Stimulated activated CD8-positive, alpha-beta memory T cell treated with anti-CD3 and anti-CD28 coated beads, Interleukin-2, amount 100 ng/mL, for 1 hour (primary cell): ENCODE data around the gene XPO4.

ENCODE experiments used
- DNase-seq, 2 donors: peaks; one replicate each; pipeline ENCODE4 v3.0.0-alpha.2; 2020; ENCODE audit warnings: low read depth in 2 of 2

The XPO4 gene

GRCh38 chr13:20828539-20829364 is 73.8 kb downstream of the XPO4 start:
- no peak for DNase-seq

- DNase-seq: no peak
These were observed 75.5 kb downstream of the XPO4 start for GRCh38 chr13:20826843-20827560.

GRCh38 chr13:20826301-20826700 is 76.2 kb downstream of the XPO4 start:
- DNase-seq: no peak

GRCh38 chr13:20825477-20825875 is 77.1 kb downstream of the XPO4 start:
- DNase-seq: no peak

- DNase-seq: no peak
These were observed 77.6 kb downstream of the XPO4 start for GRCh38 chr13:20824762-20825476.

- DNase-seq: no peak
These were observed 79.5 kb downstream of the XPO4 start for GRCh38 chr13:20823071-20823470.

- no peak for DNase-seq
These were observed 80.1 kb downstream of the XPO4 start for GRCh38 chr13:20822406-20822805.

GRCh38 chr13:20819715-20820114 is 82.8 kb downstream of the XPO4 start:
- DNase-seq: no peak

GRCh38 chr13:20815464-20815863 is 87.1 kb downstream of the XPO4 start:
- no peak for DNase-seq

- DNase-seq: no peak
These were observed 88.2 kb downstream of the XPO4 start for GRCh38 chr13:20814224-20814910.

- no peak for DNase-seq
These were observed 89.7 kb downstream of the XPO4 start for GRCh38 chr13:20812890-20813289.

- no peak for DNase-seq
These were observed 91.7 kb downstream of the XPO4 start for GRCh38 chr13:20810808-20811207.

- no peak for DNase-seq
These were observed 93.7 kb downstream of the XPO4 start for GRCh38 chr13:20808874-20809273.

GRCh38 chr13:20803180-20803965 is 99.2 kb downstream of the XPO4 start:
- no peak for DNase-seq

GRCh38 chr13:20801707-20802106 is 100.8 kb downstream of the XPO4 start:
- no peak for DNase-seq

GRCh38 chr13:20799726-20800416 is 102.7 kb downstream of the XPO4 start:
- no peak for DNase-seq

- DNase-seq: no peak
These were observed 104.5 kb downstream of the XPO4 start for GRCh38 chr13:20798027-20798426.

- no peak for DNase-seq
These were observed 105.6 kb downstream of the XPO4 start for GRCh38 chr13:20796791-20797508.

- no peak for DNase-seq
These were observed 112.9 kb downstream of the XPO4 start for GRCh38 chr13:20789665-20790064.

- no peak for DNase-seq
These were observed 114.2 kb downstream of the XPO4 start for GRCh38 chr13:20788312-20788711.
